ENCODE measurements around the gene PPP2R3A. TPM values are rescaled to one million over a fixed set of nuclear protein-coding genes. Genes with fewer than 3 reads are reported as not detected.
"Not testable (repeated sequence)": the region's sequence is repeated elsewhere in the genome, so short reads cannot be mapped to it uniquely, and the experiment has no call there.

The PPP2R3A gene
- total RNA-seq, 5 donors from 2014 or later (not counting 1 experiment from before 2014, with no cell fraction given), result 0.19 to 0.95 (median 0.30) TPM

DNA sequence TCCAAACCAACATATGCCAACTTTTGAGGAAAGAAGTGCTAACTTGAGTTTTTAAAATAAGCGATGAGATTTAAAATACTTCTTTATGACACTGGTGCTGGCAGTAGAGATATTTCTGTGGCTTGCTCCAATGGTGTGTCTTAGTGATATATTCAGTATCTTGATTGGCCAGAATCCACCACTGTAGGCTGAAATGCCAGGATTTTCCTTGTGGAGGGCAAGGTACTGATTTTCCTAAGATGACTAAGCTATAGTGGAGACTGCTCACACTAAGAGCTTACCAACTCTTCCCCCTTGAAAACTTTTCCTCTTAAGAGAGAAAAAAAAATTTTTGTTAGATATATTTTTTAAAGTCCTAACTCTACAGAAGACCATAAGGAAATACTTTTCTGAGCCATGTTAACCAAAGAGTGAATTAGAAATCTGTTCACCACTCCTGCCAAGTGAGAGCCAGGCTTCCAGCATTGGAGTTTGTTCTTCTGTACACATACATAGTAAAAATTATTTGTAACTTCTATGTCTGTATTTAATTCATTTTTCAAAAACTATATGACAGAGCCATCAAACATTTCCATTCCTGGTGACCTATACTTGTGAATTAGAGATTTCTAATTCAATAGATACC is 109.1 kb downstream of the PPP2R3A start:
- Mint-ChIP-seq H3K4me3 (no peak overlapping the region), H3K36me3 (no peaks in the 10 kb centered on the region), H3K4me1 (peaks cover 0 to 5% (median 2%) of the 10 kb centered on the region in 3 donors), H3K27ac (no peak overlapping the region), H3K9me3 (no peaks in the 10 kb centered on the region), H3K27me3 (no peaks in the 10 kb centered on the region)
- ChIA-PET CTCF (interaction anchor here (0.5 to 2.6 kb wide), 14 partner anchors 13 to 1032 kb away, joined by 3 to 35 read pairs (median 4); partner anchors contain the start of genes NCK1 (in 1 of the 2) and STAG1 (in 1 of the 2)), POLR2A (no interaction called here)
- ATAC-seq (replicated peaks in 1 of 4) (no peak), DNase-seq (no peak)
- H3K36me3 ChIP-seq (ENCODE audit: control insufficient read depth in 2 of 2, extremely low read depth in 1 of 2, insufficient read depth in 1 of 2, low read length in 1 of 2), result no peaks in the 10 kb centered on the region
- H3K4me3 ChIP-seq (ENCODE audit: control insufficient read depth in 1 of 2, extremely low read depth in 1 of 2, low read length in 1 of 2), result no peak overlapping the region
- H3K9me3 ChIP-seq, result no peaks in the 10 kb centered on the region
- H3K27me3 ChIP-seq (replicated peaks in 1 of 2; ENCODE audit: control insufficient read depth in 2 of 2, extremely low read depth in 1 of 2, insufficient read depth in 2 of 2, low read length in 1 of 2), result no peaks in the 10 kb centered on the region
- WGBS (ENCODE audit: insufficient coverage), result no CpG with 5 or more reads among the region's 1 CpG
- no peaks in the 10 kb centered on the region for H3K4me1 ChIP-seq (ENCODE audit: control insufficient read depth in 1 of 2, extremely low read depth in 1 of 2, insufficient read depth in 2 of 2, low read length in 2 of 2)
- no peak overlapping the region for H3K27ac ChIP-seq (ENCODE audit: low read length)

DNA sequence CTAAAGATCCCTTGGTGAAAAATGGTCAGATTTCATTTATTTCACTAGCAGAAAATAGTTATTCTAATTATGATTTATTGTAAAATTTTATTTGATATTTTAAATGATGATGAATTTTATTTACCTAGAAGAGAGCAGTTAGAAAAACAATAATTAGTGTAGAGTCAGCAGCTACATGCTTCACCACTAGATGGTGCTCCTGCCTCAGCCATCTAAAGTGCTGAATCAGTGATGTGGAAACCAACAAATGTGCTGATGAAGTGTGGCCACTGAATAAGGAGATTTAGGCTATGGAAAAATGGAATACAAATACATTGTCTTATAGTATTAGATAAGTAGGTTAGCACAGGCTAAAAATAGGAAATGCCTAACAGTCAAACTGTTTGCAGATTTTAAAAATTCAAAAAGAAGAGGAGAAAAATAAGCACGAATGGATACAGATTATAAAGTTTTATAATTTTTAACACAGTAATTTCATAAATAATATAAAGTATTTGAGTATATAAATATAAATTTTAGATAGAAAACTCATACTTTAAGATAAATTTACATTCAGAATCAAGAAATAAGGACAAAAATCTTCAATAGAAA is 109.8 kb downstream of the PPP2R3A start:
- Histone ChIP-seq H3K27me3 (replicated peaks in 1 of 2; ENCODE audit: control insufficient read depth in 2 of 2, extremely low read depth in 1 of 2, insufficient read depth in 2 of 2, low read length in 1 of 2) (no peaks in the 10 kb centered on the region), H3K36me3 (ENCODE audit: control insufficient read depth in 2 of 2, extremely low read depth in 1 of 2, insufficient read depth in 1 of 2, low read length in 1 of 2) (no peaks in the 10 kb centered on the region), H3K27ac (ENCODE audit: low read length) (no peak overlapping the region), H3K4me1 (ENCODE audit: control insufficient read depth in 1 of 2, extremely low read depth in 1 of 2, insufficient read depth in 2 of 2, low read length in 2 of 2) (no peaks in the 10 kb centered on the region), H3K9me3 (no peaks in the 10 kb centered on the region), H3K4me3 (ENCODE audit: control insufficient read depth in 1 of 2, extremely low read depth in 1 of 2, low read length in 1 of 2) (no peak overlapping the region)
- H3K9me3 Mint-ChIP-seq, result no peaks in the 10 kb centered on the region
- peaks cover 0 to 5% (median 2%) of the 10 kb centered on the region in 3 donors for H3K4me1 Mint-ChIP-seq
- ChIA-PET CTCF (interaction anchor here (0.5 to 2.6 kb wide), 15 partner anchors 14 to 1031 kb away, joined by 3 to 35 read pairs (median 4); partner anchors contain the start of genes NCK1 (in 1 of the 2) and STAG1 (in 1 of the 2)), POLR2A (no interaction called here)
- H3K27ac Mint-ChIP-seq, result no peak overlapping the region
- no peaks in the 10 kb centered on the region for H3K27me3 Mint-ChIP-seq
- no peaks in the 10 kb centered on the region for H3K36me3 Mint-ChIP-seq
- H3K4me3 Mint-ChIP-seq, result no peak overlapping the region
- WGBS (ENCODE audit: insufficient coverage), result no CpG with 5 or more reads among the region's 1 CpG
- ATAC-seq (replicated peaks in 1 of 4) (peak; percentile 49 to 71 (median 66)), DNase-seq (peak; percentile 34 to 88 (median 63))

DNA sequence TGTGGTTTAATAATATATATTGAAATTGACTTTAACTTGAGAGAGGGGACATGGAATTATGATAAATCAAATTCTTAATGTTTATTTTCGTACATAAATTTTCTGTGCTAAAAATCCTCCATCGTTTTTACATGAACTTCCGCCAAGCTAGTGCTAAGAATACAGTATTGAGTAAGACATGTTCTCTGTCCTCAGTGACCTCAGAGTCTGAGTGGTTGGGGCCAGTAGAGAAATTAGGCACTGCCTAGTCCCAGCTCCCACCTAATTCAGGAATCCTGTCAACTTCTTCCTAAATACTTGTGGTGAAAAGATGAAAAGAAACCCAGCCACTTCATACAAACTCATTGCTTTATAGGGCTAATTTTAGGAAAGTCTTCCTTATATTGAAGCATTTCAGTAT is 110.3 kb downstream of the PPP2R3A start:
- Mint-ChIP-seq H3K36me3 (no peaks in the 10 kb centered on the region), H3K4me3 (no peak overlapping the region)
- CTCF ChIA-PET, result interaction anchor here (0.5 to 2.6 kb wide), 8 partner anchors 13 to 950 kb away, joined by 3 to 35 read pairs (median 4); partner anchors contain the start of gene STAG1 (in 1 of the 2)

DNA sequence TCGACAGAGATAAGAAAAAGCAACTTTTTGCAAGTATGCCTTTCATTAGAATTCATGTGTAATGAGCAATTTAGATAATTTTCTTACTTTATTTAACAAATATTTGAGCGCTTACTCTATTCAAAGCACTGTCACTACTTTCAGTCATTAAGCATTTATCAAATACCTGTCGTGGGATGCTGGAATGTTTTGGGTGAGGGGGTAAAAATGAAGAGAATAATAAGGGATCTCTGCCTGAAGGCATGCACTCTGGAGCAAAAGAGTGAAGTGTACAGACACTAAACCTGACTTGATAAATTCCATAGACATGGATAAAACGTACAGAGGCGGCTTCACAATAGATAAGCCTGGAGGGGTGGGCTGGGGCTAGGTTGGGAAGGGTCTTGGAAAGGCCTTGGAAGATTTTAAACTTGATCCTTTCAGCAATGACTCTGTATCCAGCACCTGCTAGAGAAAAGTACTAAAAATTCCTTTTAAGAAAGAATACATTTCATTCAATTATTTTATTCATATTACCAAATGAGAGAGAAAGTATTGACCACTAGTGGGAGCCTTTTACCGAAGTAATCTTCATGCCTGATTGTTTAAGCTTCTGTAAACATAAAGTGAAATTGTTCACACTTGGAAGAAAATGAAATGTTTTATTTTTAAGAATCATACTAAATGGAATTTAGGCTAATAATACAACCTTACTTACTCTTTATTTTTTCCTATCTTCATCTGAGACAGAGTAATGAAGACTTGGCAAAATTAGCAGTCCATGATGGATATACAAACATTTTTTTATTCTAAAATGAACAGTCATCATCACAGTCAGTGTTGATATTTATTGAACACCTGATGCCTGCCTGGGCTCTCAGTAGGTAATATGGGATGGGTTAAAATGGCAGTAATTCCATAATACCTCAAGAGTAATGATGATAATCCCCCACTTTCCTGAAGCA is 113.2 kb downstream of the PPP2R3A start:
- POLR2A ChIA-PET, result interaction anchor here in 1 of 2 donors (1.1 kb wide), 1 partner anchor 202 kb away, joined by 8 read pairs; no protein-coding TSS in a partner anchor
- Mint-ChIP-seq H3K27ac (no peak overlapping the region), H3K4me3 (no peak overlapping the region), H3K27me3 (no peaks in the 10 kb centered on the region), H3K9me3 (peaks cover 0 to 3% (median 0%) of the 10 kb centered on the region in 3 donors), H3K36me3 (peaks cover 4% of the 10 kb centered on the region), H3K4me1 (no peaks in the 10 kb centered on the region)
- ATAC-seq (replicated peaks in 1 of 4) (peak in 1 of 4 experiments; percentile 43), DNase-seq (peak in 1 of 35 experiments; percentile 49)
- H3K4me3 ChIP-seq (ENCODE audit: control insufficient read depth in 1 of 2, extremely low read depth in 1 of 2, low read length in 1 of 2), result no peak overlapping the region
- H3K36me3 ChIP-seq (ENCODE audit: control insufficient read depth in 2 of 2, extremely low read depth in 1 of 2, insufficient read depth in 1 of 2, low read length in 1 of 2), result no peaks in the 10 kb centered on the region
- H3K4me1 ChIP-seq (ENCODE audit: control insufficient read depth in 1 of 2, extremely low read depth in 1 of 2, insufficient read depth in 2 of 2, low read length in 2 of 2), result no peaks in the 10 kb centered on the region
- H3K27me3 ChIP-seq (replicated peaks in 1 of 2; ENCODE audit: control insufficient read depth in 2 of 2, extremely low read depth in 1 of 2, insufficient read depth in 2 of 2, low read length in 1 of 2), result no peaks in the 10 kb centered on the region
- H3K27ac ChIP-seq (ENCODE audit: low read length), result no peak overlapping the region
- 100% methylated on average over 1 of the region's 6 CpGs for WGBS (ENCODE audit: insufficient coverage)
- CTCF ChIA-PET, result interaction anchor here (0.6 to 2.9 kb wide), 10 partner anchors 12 to 954 kb away, joined by 3 to 20 read pairs (median 4); partner anchors contain the start of gene STAG1 (in 1 of the 2)
- no peaks in the 10 kb centered on the region for H3K9me3 ChIP-seq

More for the DNA sequence above, 110.3 kb downstream of the PPP2R3A start:
- H3K9me3 ChIP-seq, result no peaks in the 10 kb centered on the region
- WGBS (ENCODE audit: insufficient coverage), result no CpG with 5 or more reads among the region's 3 CpGs
- no peak overlapping the region for H3K4me3 ChIP-seq (ENCODE audit: control insufficient read depth in 1 of 2, extremely low read depth in 1 of 2, low read length in 1 of 2)
- Mint-ChIP-seq H3K4me1 (peaks cover 0 to 5% (median 2%) of the 10 kb centered on the region in 3 donors), H3K9me3 (no peaks in the 10 kb centered on the region), H3K27me3 (no peaks in the 10 kb centered on the region), H3K27ac (no peak overlapping the region)
- no peak overlapping the region for H3K27ac ChIP-seq (ENCODE audit: low read length)
- DNase-seq, result no peak
- H3K36me3 ChIP-seq (ENCODE audit: control insufficient read depth in 2 of 2, extremely low read depth in 1 of 2, insufficient read depth in 1 of 2, low read length in 1 of 2), result no peaks in the 10 kb centered on the region
- no peaks in the 10 kb centered on the region for H3K27me3 ChIP-seq (replicated peaks in 1 of 2; ENCODE audit: control insufficient read depth in 2 of 2, extremely low read depth in 1 of 2, insufficient read depth in 2 of 2, low read length in 1 of 2)
- POLR2A ChIA-PET, result no interaction called here
- no peaks in the 10 kb centered on the region for H3K4me1 ChIP-seq (ENCODE audit: control insufficient read depth in 1 of 2, extremely low read depth in 1 of 2, insufficient read depth in 2 of 2, low read length in 2 of 2)
- no peak for ATAC-seq (replicated peaks in 1 of 4)

DNA sequence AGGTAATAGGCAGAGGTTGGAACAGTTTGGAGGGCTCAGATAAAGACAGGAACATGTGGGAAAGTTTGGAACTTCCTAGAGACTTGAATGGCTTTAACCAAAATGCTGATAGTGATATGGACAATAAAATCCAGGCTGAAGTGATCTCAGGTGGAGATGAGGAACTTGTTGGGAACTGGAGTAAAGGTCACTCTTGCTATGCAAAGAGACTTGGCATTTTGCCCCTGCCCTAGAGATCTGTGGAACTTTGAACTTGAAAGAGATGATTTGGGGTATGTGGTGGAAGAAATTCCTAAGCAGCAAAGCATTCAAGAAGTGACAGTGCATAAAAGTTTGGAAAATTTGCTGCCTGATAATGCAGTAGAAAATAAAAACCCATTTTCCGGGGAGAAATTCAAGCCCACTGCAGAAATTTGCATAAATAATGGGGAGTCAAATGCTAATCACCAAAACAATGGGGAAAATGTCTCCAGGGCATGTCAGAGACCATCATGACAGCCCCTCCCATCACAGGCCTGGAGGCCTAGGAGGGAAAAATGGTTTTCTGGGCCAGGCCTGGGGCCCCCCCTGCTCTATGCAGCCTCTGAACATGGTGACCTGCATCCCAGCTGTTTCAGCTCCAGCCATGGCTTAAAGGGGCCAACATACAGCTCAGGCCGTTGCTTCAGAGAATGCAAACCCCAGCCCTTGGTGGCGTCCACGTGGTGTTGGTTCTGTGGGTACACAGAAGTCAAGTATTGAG is 118.3 kb downstream of the PPP2R3A start:
- ATAC-seq (replicated peaks in 1 of 4); H3K4me3 ChIP-seq (ENCODE audit: control insufficient read depth in 1 of 2, extremely low read depth in 1 of 2, low read length in 1 of 2); H3K36me3 ChIP-seq (ENCODE audit: control insufficient read depth in 2 of 2, extremely low read depth in 1 of 2, insufficient read depth in 1 of 2, low read length in 1 of 2); DNase-seq; H3K9me3 ChIP-seq; H3K4me1 Mint-ChIP-seq; H3K27ac Mint-ChIP-seq; H3K4me1 ChIP-seq (ENCODE audit: control insufficient read depth in 1 of 2, extremely low read depth in 1 of 2, insufficient read depth in 2 of 2, low read length in 2 of 2); H3K27ac ChIP-seq (ENCODE audit: low read length); H3K4me3 Mint-ChIP-seq; POLR2A ChIA-PET; H3K27me3 ChIP-seq (replicated peaks in 1 of 2; ENCODE audit: control insufficient read depth in 2 of 2, extremely low read depth in 1 of 2, insufficient read depth in 2 of 2, low read length in 1 of 2); H3K36me3 Mint-ChIP-seq; H3K27me3 Mint-ChIP-seq: not testable (repeated sequence)
- 100% methylated on average over 1 of the region's 4 CpGs for WGBS (ENCODE audit: insufficient coverage)
- CTCF ChIA-PET, result interaction anchor here in 1 of 2 donors (0.6 kb wide), 1 partner anchor 663 kb away, joined by 7 read pairs; no protein-coding TSS in a partner anchor
- H3K9me3 Mint-ChIP-seq, result peaks cover 0 to 10% (median 0%) of the 10 kb centered on the region in 3 donors

Data from T-cell (primary cell).